ENCODE results near the gene CNTN4.

CNTN4 gene

DNA sequence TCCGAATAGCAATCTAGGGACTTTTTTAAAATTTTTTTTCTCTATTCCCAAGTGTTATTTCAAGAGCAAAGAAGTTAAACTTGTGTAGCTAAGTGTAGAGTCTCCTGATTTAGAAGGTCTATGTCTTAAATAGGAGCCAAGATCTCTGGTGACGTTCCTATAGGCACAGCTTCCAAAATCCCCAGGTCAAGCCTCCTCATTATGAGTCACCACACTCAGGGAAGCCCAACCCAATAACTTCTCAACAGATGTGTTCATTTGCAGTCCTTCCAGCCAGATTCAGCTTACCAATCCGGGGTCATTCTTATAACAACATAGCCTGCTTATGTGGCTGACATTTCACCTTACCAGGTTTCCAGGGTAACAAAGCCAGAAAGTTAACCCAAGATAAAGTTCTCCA, 741.2 kb downstream of the CNTN4 start:
- H3K4me3 ChIP-seq (ENCODE audit: low read depth, low read length) = no peak overlapping the region
- TF ChIP-seq, protein P1, sequence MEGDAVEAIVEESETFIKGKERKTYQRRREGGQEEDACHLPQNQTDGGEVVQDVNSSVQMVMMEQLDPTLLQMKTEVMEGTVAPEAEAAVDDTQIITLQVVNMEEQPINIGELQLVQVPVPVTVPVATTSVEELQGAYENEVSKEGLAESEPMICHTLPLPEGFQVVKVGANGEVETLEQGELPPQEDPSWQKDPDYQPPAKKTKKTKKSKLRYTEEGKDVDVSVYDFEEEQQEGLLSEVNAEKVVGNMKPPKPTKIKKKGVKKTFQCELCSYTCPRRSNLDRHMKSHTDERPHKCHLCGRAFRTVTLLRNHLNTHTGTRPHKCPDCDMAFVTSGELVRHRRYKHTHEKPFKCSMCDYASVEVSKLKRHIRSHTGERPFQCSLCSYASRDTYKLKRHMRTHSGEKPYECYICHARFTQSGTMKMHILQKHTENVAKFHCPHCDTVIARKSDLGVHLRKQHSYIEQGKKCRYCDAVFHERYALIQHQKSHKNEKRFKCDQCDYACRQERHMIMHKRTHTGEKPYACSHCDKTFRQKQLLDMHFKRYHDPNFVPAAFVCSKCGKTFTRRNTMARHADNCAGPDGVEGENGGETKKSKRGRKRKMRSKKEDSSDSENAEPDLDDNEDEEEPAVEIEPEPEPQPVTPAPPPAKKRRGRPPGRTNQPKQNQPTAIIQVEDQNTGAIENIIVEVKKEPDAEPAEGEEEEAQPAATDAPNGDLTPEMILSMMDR (IDR thresholded peaks at IDR 0.05; ENCODE audit: insufficient read depth, low read depth, low read length, missing control alignments) = no peak
- no peak for DNase-seq (ENCODE audit: low read depth)

DNA sequence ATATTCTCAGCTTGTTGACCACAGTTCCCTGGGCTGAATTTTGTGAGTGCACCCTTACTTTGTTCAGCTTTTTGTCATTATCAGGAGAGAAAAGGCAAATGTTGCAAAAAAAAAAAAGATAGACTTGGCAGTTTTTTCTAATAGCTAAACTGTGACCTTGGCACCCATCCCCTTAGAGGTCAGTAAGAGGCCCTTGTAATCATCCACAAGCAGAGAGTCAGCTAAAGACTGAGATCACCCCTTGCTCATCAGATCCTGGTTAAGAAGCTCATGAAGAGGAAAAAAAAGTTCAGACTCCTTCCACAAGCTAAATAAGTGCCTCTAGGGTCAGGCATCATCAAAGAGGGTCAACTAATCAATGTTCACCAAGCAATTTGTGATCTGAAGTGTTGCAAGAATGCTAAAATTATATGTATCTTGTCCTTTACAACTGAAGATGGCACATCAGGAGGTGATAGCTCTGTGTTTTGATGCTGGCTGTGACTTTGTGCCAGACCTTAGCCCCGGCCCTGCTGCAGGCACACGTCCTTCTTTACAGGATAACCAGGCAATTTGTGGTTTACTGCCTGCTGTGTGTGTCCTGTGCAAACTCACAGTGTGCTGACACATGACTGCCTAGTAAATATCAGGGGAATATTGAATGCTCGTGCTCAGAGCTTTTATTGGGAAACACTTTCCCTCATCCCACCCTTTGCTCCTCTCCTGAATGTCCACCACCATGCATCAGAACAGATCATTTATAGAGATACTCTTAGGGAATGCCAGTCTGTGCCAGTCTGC, 748.6 kb downstream of the CNTN4 start:
- DNase-seq (ENCODE audit: low read depth) = no peak

DNA sequence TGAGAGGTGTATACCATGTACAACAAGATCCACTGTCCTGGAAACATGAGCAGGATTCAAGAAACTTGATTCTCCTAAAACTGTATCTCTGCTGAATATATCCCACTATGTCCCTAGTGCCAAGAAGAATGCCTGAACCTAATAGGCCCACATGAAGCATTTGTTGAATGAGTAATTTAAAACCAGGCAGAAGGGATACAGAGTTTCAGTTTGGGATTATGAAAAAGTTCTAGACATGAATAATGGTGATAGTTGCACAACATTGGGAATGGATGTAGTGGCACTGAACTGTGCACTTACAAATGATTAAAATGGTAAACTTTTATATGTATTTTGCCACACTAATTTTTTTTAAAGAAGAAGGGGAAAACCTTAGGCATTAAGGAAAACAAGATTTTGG, 750.4 kb downstream of the CNTN4 start:
- TF ChIP-seq, protein P1 (IDR thresholded peaks at IDR 0.05; ENCODE audit: insufficient read depth, low read depth, low read length, missing control alignments) = no peak
- no peak for DNase-seq (ENCODE audit: low read depth)
- no peak overlapping the region for H3K4me3 ChIP-seq (ENCODE audit: low read depth, low read length)

More for the DNA sequence above, 748.6 kb downstream of the CNTN4 start:
- H3K4me3 ChIP-seq (ENCODE audit: low read depth, low read length) = no peak overlapping the region
- TF ChIP-seq, protein P1 (IDR thresholded peaks at IDR 0.05; ENCODE audit: insufficient read depth, low read depth, low read length, missing control alignments) = no peak

DNA sequence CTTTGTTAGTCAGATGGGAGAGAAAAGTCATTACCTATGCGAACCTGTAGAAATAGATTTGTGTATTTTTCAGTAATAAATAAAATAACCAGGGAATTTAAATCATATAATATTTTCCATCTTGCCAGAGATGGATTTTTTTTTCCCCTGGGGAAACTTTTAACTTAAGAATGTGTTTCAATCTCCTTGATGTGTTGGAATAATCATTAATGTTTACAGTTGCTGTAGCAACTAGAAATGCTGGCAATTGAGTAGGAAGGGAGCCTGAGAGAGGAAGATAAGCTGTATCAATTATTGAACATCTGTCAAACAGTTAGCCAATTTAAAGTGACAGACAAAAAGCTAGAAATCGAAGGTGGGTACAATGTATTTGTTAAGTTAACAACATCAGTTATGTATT, 752.0 kb downstream of the CNTN4 start:
- no peak for DNase-seq (ENCODE audit: low read depth)
- TF ChIP-seq, protein P1 (IDR thresholded peaks at IDR 0.05; ENCODE audit: insufficient read depth, low read depth, low read length, missing control alignments) = no peak
- no peak overlapping the region for H3K4me3 ChIP-seq (ENCODE audit: low read depth, low read length)

DNA sequence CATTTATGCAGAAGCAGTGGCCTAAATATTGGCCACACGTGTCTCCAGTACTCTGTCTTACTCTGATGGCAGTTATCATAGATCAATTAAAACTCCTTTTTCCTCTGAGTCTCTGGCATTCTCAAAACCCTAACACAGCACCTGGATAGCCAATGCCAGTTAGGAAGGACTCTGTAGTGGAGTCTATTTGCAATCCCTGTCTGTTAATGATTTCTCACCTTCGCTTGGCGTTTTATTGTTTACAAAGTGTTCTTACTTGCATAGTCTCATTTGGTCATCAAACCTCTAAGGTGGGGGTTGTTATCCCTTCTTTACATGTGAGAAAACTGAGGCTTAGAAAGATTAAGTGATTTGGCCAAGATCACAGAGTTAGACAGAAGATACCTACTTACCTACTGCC, 752.7 kb downstream of the CNTN4 start:
- no peak overlapping the region for H3K4me3 ChIP-seq (ENCODE audit: low read depth, low read length)
- DNase-seq (ENCODE audit: low read depth) = no peak
- TF ChIP-seq, protein P1 (IDR thresholded peaks at IDR 0.05; ENCODE audit: insufficient read depth, low read depth, low read length, missing control alignments) = no peak

DNA sequence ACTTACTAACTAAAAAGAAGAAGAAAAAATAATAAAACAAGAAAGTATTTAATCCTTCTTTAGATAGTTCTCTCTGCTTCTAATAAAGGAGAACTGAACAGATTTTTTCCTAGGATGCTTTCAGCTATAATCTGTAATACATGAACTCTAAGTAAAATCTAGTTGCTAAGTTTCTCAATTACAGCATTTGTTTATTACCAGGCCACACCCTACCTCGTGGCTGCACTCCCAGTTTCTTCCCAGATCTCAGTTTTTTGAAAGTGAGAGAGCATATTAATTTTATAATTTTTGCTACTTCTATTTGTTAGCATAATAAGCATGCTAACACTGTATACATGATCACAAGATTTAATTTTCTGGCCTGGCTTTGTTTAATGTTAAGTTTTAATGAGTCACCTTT, 753.2 kb downstream of the CNTN4 start:
- no peak overlapping the region for H3K4me3 ChIP-seq (ENCODE audit: low read depth, low read length)
- TF ChIP-seq, protein P1 (IDR thresholded peaks at IDR 0.05; ENCODE audit: insufficient read depth, low read depth, low read length, missing control alignments) = no peak
- no peak for DNase-seq (ENCODE audit: low read depth)

DNA sequence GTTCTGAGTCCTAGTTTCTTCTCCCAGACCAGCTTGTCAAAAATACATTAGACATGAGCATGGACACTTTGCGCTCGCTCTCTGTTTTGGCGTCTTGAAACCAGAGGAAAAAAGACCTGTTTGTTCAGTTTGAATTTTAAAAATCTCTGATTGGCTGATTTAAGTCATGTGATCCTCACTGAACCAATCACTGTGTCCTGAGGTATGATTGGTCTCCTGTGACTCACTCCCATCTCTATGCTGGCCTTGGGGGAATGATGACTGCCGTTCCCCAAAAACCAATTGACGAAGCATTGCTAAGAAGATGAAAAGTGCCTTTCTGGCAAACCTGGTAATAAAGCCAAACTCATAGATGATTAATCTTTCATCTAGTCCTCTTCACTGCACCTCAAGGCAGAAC, 755.0 kb downstream of the CNTN4 start:
- DNase-seq (ENCODE audit: low read depth) = no peak
- TF ChIP-seq, protein P1 (IDR thresholded peaks at IDR 0.05; ENCODE audit: insufficient read depth, low read depth, low read length, missing control alignments) = no peak
- no peak overlapping the region for H3K4me3 ChIP-seq (ENCODE audit: low read depth, low read length)
